H1 (cell line): ENCODE measurements around the gene PPARD. TPM values are rescaled to one million over a fixed set of nuclear protein-coding genes. Genes with fewer than 3 reads are reported as not detected.

Experiments
- RBBP5 ChIP-seq: IDR thresholded peaks from 2 replicates; pipeline ENCODE4 v1.7.1; 2012; ENCODE audit warnings: low read depth, mild to moderate bottlenecking, inconsistent platforms, low read length, moderate library complexity, borderline replicate concordance
- RXRA ChIP-seq: IDR thresholded peaks from 2 replicates; pipeline ENCODE4 v1.6.1; 2011; ENCODE audit warnings: low read depth, mild to moderate bottlenecking, low read length, moderate library complexity; ENCODE audit not compliant: insufficient read depth
- SAP30 ChIP-seq: fragments of 300-600 bp; sonication (generic); IDR thresholded peaks from 2 replicates; pipeline ENCODE4 v1.7.1; 2012; ENCODE audit warnings: low read length, moderate library complexity, mild to moderate bottlenecking, inconsistent platforms; ENCODE audit not compliant: insufficient read depth, insufficient replicate concordance
- TAF7 ChIP-seq: optimal IDR thresholded peaks from 2 replicates; pipeline ENCODE3; 2011; ENCODE audit warnings: low read depth, mild to moderate bottlenecking, inconsistent platforms, low read length, moderate library complexity, borderline replicate concordance
- polyA plus RNA-seq, 7 experiments: library from polyadenylated mRNA; depleted of rRNA in 3 of 7; stranded (reverse) in 5 of 7; unstranded in 2 of 7; fragments of >200 nt in 5 of 7; fragments of 200-250 nt in 2 of 7; gene quantifications; 1 replicate in 5 of 7; 2 replicates in 1 of 7; 4 replicates in 1 of 7; pipeline versions ENCODE4 v1.2.1 to v1.2.3, GENCODE V29; 2011 to 2013; ENCODE audit warnings: missing spikeins in 2 of 7, mixed read lengths in 2 of 7
- total RNA-seq: library from RNA; stranded (reverse); fragmentation: NEBNext Ultra II Directional; extraction: Animal tissue kit (Norgen Biotek cat#: 25700); gene quantifications from 2 replicates; pipeline ENCODE4 v1.2.1, GENCODE V29; 2021
- TF ChIP-seq, protein P1 (sequence below), 3 experiments: IDR thresholded peaks; 1 replicate in 2 of 3; 2 replicates in 1 of 3; pipeline versions ENCODE4 v1.5.1 to v1.6.1; 2011; ENCODE audit warnings: low read length in 3 of 3, mild to moderate bottlenecking in 3 of 3, inconsistent platforms in 2 of 3, low read depth in 1 of 3, moderate library complexity in 1 of 3; ENCODE audit not compliant: insufficient read depth in 1 of 3; ENCODE audit errors: control extremely low read depth in 1 of 3

The PPARD gene
- total and polyA plus RNA-seq, 2 of the 8 experiments (the other 6 are each of a cell fraction or from before 2014, with no cell fraction given), result 14.6 to 14.9 TPM

DNA sequence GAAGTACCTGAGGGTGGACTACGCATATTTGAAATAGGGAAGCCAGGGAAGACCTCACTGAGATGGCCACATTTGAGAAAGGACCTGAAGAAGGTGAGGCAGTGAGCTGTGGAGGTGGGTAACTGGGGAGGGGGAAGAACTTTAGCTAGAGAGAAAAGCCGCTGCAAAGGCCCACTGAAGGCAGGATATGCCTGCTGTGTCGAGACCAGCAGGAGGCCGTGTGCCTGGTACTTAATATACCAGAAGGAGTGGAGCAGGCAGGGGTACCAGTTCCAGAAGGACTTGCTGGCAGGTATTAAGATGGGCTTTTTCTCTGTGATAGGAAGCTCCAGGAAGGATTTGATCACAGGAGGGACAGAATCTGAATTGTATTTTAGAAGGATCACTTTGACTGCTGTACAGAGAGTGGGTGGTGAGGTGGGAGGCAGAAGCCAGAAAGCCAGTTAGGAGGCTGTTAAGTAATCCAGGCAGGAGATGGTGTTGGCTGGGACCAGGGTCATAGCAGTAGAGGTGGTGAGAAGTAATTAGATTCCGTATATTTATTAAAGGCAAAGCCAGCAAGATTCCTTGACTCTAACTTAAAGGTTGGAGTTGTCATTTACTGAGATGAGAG lies 55.6 kb downstream of the PPARD start (continued):
- TF ChIP-seq, protein P1, sequence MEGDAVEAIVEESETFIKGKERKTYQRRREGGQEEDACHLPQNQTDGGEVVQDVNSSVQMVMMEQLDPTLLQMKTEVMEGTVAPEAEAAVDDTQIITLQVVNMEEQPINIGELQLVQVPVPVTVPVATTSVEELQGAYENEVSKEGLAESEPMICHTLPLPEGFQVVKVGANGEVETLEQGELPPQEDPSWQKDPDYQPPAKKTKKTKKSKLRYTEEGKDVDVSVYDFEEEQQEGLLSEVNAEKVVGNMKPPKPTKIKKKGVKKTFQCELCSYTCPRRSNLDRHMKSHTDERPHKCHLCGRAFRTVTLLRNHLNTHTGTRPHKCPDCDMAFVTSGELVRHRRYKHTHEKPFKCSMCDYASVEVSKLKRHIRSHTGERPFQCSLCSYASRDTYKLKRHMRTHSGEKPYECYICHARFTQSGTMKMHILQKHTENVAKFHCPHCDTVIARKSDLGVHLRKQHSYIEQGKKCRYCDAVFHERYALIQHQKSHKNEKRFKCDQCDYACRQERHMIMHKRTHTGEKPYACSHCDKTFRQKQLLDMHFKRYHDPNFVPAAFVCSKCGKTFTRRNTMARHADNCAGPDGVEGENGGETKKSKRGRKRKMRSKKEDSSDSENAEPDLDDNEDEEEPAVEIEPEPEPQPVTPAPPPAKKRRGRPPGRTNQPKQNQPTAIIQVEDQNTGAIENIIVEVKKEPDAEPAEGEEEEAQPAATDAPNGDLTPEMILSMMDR (IDR thresholded peaks at IDR 0.05; ENCODE audit: control extremely low read depth in 1 of 3, insufficient read depth in 1 of 3, low read depth in 1 of 3, low read length in 3 of 3), result no peak
- TF ChIP-seq RXRA (no peak), RBBP5 (no peak), TAF7 (no peak), SAP30 (no peak)
